HG02610 (cell line): Measurements from ENCODE around the gene ABHD6.
"Not testable (repeated sequence)": the region's sequence is repeated elsewhere in the genome, so short reads cannot be mapped to it uniquely, and the experiment has no call there.

ENCODE experiments used
- ATAC-seq: cut with Tn5 transposase; IDR thresholded peaks from one replicate; pipeline ENCODE4 v1.9.1; 2021; ENCODE audit warnings: mild to moderate bottlenecking, moderate library complexity; ENCODE audit not compliant: unreplicated experiment

The ABHD6 gene

GRCh38 chr3:58337190-58337589 lies 99.6 kb downstream of the ABHD6 start:
- no peak for ATAC-seq

GRCh38 chr3:58339146-58339545 lies 101.6 kb downstream of the ABHD6 start:
- not testable (repeated sequence) for ATAC-seq

- no peak for ATAC-seq
Observed at GRCh38 chr3:58340594-58341244, 103.1 kb downstream of the ABHD6 start.

GRCh38 chr3:58341376-58341775 lies 103.8 kb downstream of the ABHD6 start:
- no peak for ATAC-seq

- no peak for ATAC-seq
Observed at GRCh38 chr3:58342676-58343075, 105.1 kb downstream of the ABHD6 start.
